GOT3 (cell line): ENCODE results near the gene LSM3.
"Not testable (repeated sequence)": the region's sequence is repeated elsewhere in the genome, so short reads cannot be mapped to it uniquely, and the experiment has no call there.

Source experiments
- DNase-seq: peaks from one replicate; lab custom pipeline; 2025; ENCODE audit warnings: mixed read lengths; lab: John Stamatoyannopoulos, UW

LSM3 gene

DNA sequence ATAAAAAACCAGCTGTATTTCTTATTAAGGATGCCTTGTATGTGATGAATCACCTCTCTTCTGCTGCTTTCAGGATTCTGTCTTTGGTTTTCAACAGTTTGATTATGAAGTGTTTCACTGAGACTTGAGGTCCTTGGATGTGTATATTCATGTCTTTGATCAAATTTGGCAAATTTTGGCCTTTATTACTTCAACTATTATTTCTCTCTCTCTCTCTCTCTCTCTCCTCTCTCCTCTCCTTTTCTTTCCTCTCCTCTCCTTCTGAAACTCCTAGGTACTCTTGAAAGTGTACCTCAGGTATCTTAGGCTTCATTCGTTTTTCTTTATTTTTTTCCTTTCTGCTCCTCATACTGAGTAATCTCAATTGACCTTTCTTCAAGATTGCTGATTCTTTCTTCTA is 43.3 kb downstream of the LSM3 start:
- DNase-seq = no peak

DNA sequence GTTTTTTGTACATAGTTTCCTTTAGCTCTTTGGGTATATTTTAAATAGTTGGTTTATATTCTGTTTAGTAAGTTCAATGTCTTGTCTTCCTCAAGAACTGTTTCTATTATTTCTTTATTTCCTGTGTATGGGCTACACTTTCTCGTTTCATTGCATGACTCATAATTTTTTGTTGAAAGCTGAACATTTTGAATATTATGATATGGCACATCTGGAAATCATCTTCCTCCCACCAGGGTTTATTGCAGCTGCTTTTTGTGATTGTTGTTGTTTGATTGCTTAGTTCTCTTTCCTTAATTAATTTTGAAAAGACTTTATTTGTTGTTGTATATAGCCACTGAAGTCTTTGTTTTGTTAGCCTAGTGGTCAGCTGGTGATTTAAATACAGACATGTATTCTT is 43.8 kb downstream of the LSM3 start:
- DNase-seq = no peak

- DNase-seq = no peak
Observed at GRCh38 chr3:14222900-14223594, 44.4 kb downstream of the LSM3 start.

DNA sequence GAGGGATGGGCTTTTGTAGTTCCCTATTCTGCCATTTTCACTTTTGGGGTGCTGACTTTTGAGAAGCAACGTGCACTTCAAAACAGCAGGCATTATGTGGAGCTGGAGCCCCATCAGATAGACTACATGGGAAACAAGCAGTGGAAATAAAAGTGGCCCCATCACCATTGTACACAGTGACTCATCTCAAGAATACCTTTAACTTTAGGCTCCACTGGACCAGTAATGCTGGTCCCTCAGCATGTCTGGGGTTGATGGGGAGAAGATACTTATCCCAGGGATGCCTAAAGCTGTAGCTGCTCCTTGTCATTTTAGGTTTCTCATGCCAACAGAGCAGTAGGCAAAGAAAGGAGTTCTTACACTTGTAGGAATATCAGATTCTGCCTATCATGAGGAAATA is 45.0 kb downstream of the LSM3 start:
- DNase-seq = no peak

DNA sequence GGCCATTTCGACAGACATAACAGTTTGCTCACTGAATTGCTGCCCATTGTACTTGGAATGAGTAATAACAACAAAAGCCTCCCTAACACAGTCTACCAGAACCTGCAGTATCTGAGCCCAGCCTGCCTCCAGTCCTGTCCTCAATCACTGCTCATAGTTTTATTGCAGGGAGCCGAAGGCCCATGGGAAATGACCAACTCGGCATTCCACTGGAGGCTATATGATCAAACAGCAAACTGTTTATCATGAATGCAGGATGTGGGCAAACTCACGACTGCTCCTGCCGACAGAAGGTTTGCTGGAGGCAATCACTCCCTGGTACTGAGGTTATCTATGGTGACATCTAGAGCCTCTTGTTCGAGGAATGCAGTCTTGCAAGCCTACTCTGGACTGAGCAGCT is 46.3 kb downstream of the LSM3 start:
- DNase-seq = no peak

GRCh38 chr3:14225421-14225820 is 46.8 kb downstream of the LSM3 start:
- DNase-seq = no peak

DNA sequence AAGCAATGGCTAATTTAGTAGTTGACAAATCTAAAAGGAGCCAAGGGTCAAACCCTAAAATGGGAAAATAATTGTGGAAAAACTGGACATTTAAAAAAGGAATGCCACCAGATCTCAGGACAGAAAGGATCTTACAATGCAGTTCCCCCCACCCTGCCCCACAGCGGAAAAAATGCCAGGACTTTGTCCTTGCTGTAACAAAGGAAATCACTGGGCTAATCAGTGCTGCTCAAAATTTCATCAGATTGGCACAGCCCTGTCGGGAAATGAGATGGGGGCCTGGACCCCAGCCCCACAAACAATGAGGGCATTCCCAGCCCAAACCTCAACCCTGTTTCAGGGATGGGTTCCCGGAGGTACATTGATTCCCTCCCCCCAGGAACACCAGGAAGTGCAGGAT is 47.7 kb downstream of the LSM3 start:
- DNase-seq = not testable (repeated sequence)

- DNase-seq = no peak
Observed at GRCh38 chr3:14227856-14228255, 49.2 kb downstream of the LSM3 start.

DNA sequence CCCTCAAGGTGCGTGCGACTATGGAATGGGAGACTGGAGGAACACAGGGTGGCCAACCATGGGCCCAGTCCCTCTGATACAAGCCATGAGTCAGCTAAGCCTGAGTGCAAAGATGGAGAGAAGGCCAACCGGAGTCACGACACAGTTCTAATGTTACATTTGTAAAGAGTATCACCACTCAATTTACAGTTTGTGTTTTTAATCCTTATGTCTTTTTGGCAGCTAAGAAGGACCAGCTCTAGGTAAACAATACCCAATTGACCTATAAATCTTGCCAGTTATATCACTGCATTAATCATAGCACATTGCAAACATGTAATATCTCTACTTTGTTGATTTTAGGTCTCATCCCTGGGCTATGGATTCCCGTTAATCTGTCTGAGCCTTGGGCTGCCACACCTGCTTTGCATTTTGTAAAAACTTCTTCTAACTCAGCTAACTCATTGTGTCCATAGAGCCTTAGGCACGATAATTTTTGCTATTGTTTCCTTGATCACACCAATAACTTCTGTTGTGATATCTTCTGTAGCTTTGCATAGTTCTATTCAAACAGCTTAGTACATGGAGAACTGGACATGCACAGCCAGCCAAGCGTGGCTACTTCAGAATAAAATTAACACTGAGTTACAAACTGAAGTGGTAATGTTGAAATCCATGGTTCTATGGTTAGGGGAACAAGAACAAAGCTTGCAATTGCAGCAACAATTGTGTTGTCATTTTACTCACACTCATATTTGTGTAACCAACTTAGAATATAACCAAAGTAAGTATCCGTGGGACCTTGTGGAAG is 50.3 kb downstream of the LSM3 start:
- DNase-seq = no peak

DNA sequence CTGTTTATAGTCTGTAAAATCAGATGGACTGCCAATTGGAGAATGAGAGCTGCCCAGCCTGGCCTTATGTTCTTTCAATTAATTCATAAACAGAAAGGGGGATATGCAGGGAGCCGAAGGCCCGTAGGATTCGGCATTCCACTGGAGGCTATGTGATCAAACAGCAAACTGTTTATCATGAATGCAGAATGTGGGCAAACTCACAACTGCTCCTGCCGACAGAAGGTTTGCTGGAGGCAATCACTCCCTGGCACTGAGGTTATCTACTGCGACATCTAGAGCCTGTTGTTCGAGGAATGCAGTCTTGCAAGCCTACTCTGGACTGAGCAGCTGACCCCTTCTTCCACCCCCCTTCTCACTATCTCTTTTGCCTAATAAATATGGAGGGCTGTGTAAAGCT is 51.1 kb downstream of the LSM3 start:
- not testable (repeated sequence) for DNase-seq

DNA sequence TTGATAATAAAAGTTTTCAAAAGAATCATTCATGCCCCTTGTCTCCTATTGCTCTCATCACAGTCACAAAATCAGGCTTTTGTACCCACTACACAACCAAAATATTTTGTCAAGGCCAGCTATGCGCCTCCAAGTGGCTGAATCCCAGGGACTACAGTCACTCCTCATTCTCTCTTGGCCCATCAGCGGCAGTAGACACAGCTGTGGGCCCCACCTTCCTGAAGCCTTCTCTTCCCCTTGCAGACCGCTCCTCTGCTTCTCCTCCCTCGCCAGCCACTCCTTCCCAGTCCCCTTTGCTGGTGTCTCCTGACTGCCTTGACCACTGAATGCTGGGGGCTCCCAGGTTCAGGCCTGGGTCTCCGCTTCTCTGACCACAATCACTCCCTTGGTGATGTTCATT is 52.1 kb downstream of the LSM3 start:
- no peak for DNase-seq

- DNase-seq = no peak
Observed at GRCh38 chr3:14231145-14231990, 52.8 kb downstream of the LSM3 start.

- DNase-seq = no peak
Observed at GRCh38 chr3:14231998-14232501, 53.4 kb downstream of the LSM3 start.

DNA sequence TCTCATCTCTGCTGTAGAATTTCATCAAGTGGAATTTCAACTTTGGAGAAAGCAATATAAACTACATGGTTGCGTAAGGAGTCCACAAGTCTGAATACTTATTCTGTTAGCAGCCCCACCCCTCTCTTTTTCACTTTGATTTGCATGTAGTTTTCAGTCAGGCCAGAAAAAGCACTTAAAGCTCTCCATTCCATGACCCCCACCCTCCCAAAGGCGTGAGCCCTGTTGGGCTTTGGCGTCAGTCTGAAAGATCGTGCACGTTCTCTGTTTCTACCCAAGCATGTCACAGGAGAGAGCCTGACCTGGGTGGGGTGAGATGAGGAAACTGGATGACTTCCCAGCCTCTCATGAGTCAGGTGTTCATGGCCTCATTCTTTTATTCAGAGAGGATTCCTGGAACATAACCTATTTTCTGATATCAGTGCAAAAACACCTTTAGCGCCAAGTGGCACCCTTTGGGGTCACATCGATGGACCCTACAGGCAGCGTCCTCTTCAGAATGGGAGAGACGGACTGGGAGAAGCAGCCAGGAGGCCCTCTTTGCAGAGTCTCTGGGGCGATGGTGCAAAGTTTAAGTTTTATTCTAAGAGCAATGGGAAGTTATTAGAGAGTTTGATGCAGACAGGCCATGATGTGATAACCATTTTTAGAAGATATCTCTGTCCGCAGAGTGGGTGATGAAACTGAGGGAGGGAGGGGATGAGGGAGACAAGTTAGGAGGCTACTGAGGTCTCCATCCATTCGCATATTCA is 55.8 kb downstream of the LSM3 start:
- DNase-seq = no peak

- no peak for DNase-seq
Observed at GRCh38 chr3:14235003-14235911, 56.6 kb downstream of the LSM3 start.

- DNase-seq = no peak
Observed at GRCh38 chr3:14235912-14236295, 57.3 kb downstream of the LSM3 start.

DNA sequence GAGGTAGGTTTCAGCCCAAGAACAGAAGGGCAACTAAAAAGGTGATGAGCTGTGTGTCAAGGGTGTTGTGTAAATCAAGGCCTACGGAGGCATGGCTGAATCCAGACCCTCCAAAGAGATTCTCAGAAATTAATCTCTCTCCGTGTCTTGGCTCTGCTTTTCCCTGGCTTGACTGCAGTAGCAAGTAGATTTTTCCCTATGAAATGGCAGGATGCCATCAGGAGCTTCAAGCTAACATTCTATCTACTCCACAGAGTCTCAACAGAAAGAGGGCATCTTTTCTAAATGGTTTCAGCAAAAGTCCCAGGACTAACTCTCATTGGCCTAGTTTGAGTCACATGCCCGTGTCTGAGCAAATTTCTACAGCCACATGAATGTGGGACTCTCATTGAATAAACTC is 58.3 kb downstream of the LSM3 start:
- no peak for DNase-seq

- DNase-seq = no peak
Observed at GRCh38 chr3:14237457-14237856, 58.8 kb downstream of the LSM3 start.

- no peak for DNase-seq
Observed at GRCh38 chr3:14238356-14238755, 59.7 kb downstream of the LSM3 start.

DNA sequence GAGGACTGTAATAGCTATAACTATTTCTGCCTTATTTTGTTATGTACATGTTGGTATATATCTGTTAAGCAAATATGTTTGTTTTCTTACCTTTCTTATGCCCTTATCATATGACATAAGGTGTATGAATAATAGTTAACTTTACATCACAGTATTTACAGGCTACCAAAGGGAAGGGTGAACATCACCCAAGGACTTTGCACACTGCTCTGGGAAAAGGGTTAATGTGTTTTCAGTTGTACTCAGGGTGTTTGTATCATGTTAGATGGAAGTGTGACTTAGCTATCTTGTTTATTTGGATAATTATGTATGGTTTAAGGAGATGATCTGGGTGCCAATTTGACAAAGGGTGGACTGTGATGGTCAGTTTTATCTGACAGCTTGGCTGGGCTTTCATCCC is 60.3 kb downstream of the LSM3 start:
- no peak for DNase-seq

GRCh38 chr3:14239940-14240339 is 61.3 kb downstream of the LSM3 start:
- no peak for DNase-seq
